ENCODE data around the gene PDIK1L.

Gene PDIK1L

DNA sequence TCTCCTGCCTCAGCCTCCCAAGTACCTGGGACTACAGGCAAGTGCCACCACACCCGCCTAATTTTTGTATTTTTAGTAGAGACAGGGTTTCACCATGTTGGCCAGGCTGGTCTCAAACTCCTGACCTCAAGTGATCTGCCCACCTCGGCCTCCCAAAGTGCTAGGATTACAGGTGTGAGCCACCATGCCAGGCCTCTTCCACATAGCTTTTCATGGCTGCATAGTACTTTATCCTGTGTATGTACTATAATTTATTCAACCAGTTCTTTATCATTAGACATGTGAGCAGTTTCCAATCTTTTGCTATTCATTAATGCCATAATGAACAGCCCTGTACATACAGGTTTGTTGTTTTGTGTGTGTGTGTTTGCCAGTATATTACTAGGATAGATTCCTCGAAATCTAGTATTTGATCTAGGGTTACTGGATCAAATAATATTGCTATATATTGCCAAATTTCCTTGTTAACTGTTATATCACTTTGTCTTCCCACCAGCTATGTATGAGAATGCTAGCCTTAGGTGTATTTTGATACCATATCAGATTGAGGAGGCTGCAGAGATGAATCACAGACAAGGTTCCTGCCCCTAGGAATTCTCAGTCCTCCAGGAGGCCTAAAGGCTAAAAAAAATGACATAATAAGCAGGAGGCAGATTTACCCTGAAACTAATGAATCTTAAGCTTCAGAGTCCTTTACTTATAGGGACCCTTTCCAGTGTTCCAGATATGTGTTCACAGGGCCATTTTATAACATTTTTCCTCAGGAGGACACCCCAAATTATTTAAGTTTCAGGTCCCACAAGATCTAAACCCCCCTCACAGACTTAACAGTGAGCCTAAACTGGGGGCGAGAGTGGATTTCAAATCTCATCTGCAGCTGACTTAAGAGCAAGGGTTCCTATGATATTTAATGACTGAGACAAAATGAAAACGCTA, 2.1 kb upstream of the PDIK1L start:
- Histone ChIP-seq H3K27me3 (ENCODE audit: control insufficient read depth, insufficient read depth, low read length) (no peaks in the 10 kb centered on the region), H3K79me2 (peaks cover under 1% of the 10 kb centered on the region), H3K9ac (no peak overlapping the region), H2AFZ (no peak overlapping the region), H3K4me1 (peaks cover 3% of the 10 kb centered on the region), H3K9me3 (ENCODE audit: control insufficient read depth, low read length) (no peaks in the 10 kb centered on the region), H3K27ac (no peak overlapping the region), H3K36me3 (ENCODE audit: control insufficient read depth, insufficient read depth, low read length) (no peaks in the 10 kb centered on the region), H3K4me2 (ENCODE audit: low read length) (no peak overlapping the region), H3K4me3 (ENCODE audit: low read depth, low read length) (no peak overlapping the region)
- TF ChIP-seq, protein P1, sequence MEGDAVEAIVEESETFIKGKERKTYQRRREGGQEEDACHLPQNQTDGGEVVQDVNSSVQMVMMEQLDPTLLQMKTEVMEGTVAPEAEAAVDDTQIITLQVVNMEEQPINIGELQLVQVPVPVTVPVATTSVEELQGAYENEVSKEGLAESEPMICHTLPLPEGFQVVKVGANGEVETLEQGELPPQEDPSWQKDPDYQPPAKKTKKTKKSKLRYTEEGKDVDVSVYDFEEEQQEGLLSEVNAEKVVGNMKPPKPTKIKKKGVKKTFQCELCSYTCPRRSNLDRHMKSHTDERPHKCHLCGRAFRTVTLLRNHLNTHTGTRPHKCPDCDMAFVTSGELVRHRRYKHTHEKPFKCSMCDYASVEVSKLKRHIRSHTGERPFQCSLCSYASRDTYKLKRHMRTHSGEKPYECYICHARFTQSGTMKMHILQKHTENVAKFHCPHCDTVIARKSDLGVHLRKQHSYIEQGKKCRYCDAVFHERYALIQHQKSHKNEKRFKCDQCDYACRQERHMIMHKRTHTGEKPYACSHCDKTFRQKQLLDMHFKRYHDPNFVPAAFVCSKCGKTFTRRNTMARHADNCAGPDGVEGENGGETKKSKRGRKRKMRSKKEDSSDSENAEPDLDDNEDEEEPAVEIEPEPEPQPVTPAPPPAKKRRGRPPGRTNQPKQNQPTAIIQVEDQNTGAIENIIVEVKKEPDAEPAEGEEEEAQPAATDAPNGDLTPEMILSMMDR (IDR thresholded peaks at IDR 0.05) = no peak

DNA sequence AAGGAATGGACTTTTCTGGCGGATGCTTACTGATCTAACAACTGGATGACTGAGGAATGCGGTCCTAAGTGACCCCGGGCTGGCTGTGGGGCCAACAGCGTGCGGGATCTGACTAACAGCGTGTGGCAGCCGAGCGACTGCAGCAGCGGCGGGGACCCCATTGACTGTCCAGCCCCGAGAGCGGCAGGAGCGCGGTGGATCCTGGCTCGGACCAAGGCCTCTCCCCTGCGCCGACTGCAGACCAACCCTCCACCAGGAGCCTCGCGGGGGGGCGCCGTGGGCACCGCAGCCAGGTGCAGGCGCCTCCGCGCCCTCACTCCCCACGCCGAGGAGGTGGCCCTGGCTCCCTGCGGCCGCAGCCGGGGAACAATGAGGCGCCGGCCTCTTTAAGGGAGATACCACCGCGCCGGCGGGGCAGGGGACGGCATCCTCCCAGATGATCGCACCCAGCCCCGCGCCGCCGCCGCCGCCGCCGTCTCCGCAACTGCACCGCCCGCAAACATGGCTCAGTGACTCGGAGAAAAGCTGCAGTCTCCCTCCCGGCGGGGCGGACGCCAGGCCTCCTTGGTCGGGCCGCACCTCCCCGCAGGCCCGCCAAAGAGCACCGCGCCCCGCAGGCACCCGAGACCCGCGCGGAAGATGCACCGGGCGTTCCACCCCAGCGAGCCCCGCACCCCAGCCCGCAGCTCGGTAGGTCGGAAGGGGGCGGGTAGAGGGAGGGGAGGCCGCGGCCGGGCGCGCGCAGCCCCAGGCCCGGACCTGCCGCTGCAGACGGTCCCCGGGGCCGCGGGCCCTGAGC, 694 bp upstream of the PDIK1L start:
- Histone ChIP-seq H3K27me3 (ENCODE audit: control insufficient read depth, insufficient read depth, low read length) (no peaks in the 10 kb centered on the region), H3K4me2 (ENCODE audit: low read length) (peak overlapping the region; percentile 86), H3K79me2 (peaks cover 3% of the 10 kb centered on the region), H2AFZ (peak overlapping the region; percentile 89), H3K9me3 (ENCODE audit: control insufficient read depth, low read length) (no peaks in the 10 kb centered on the region), H3K36me3 (ENCODE audit: control insufficient read depth, insufficient read depth, low read length) (no peaks in the 10 kb centered on the region), H3K9ac (peak overlapping the region; percentile 53), H3K4me3 (ENCODE audit: low read depth, low read length) (peak overlapping the region; percentile 99), H3K27ac (peak overlapping the region; percentile 88), H3K4me1 (peaks cover 3% of the 10 kb centered on the region)
- TF ChIP-seq, protein P1 (IDR thresholded peaks at IDR 0.05) = no peak

DNA sequence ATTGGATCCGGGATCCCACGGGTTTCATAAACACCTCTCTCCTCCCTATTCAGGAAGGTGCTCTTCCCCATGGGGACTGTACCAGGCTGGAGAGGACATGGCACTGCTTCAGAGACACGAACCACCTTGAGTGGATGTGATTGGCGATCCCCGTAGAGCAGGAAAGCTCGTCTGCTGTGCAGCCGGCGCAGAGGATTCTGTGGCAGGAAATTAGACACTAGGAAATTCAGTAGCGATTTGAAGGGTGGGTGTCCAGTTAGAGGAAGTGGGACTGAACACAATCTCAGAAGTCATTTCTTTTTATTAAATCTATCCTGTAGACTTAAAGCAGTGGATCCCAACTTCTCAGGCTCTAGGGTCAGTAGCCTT, 767 bp downstream of the PDIK1L start:
- peak overlapping the region; percentile 92 for H3K4me2 ChIP-seq (ENCODE audit: low read length)
- peak overlapping the region; percentile 89 for H3K27ac ChIP-seq
- H3K27me3 ChIP-seq (ENCODE audit: control insufficient read depth, insufficient read depth, low read length) = no peaks in the 10 kb centered on the region
- no peaks in the 10 kb centered on the region for H3K9me3 ChIP-seq (ENCODE audit: control insufficient read depth, low read length)
- no peaks in the 10 kb centered on the region for H3K36me3 ChIP-seq (ENCODE audit: control insufficient read depth, insufficient read depth, low read length)
- no peak overlapping the region for H3K9ac ChIP-seq
- H2AFZ ChIP-seq = peak overlapping the region; percentile 93
- TF ChIP-seq, protein P1 (IDR thresholded peaks at IDR 0.05) = no peak
- peaks cover 3% of the 10 kb centered on the region for H3K4me1 ChIP-seq
- peak overlapping the region; percentile 99 for H3K4me3 ChIP-seq (ENCODE audit: low read depth, low read length)
- H3K79me2 ChIP-seq = peaks cover 3% of the 10 kb centered on the region

DNA sequence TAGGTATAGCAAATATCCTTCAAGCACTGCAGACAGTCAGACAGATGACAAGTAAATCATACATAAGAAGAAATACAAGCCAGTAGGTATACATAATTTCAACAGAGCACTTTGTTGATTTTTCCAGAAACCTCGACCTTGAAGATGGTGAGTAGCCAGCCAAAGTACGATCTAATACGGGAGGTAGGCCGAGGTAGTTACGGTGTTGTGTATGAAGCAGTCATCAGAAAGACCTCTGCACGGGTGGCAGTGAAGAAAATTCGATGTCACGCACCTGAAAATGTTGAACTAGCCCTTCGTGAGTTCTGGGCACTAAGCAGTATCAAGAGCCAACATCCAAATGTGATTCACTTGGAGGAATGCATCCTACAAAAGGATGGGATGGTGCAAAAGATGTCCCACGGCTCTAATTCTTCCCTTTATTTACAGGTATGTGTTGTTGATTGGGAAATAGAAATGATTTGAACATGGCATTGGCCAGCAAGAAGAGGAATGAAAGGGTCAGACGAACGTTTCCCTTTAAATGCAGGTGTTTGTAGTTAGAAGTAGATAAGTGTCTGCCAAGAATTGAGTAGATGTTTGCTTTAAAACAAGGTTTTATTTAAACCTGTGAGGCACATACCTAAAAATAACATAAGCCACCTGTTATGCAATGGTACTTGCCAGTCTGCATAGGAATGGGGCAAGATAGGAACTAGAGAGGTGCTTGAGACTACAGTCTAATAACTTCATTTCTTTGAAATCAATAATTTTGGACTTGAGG, 2.7 kb downstream of the PDIK1L start:
- no peaks in the 10 kb centered on the region for H3K27me3 ChIP-seq (ENCODE audit: control insufficient read depth, insufficient read depth, low read length)
- peaks cover 3% of the 10 kb centered on the region for H3K4me1 ChIP-seq
- no peaks in the 10 kb centered on the region for H3K36me3 ChIP-seq (ENCODE audit: control insufficient read depth, insufficient read depth, low read length)
- H3K4me2 ChIP-seq (ENCODE audit: low read length) = no peak overlapping the region
- H3K27ac ChIP-seq = no peak overlapping the region
- no peak overlapping the region for H3K9ac ChIP-seq
- H2AFZ ChIP-seq = no peak overlapping the region
- TF ChIP-seq, protein P1 (IDR thresholded peaks at IDR 0.05) = no peak
- H3K4me3 ChIP-seq (ENCODE audit: low read depth, low read length) = no peak overlapping the region
- peaks cover 6% of the 10 kb centered on the region for H3K79me2 ChIP-seq
- no peaks in the 10 kb centered on the region for H3K9me3 ChIP-seq (ENCODE audit: control insufficient read depth, low read length)
